Measurements from ENCODE around the gene CACNA2D1.

The CACNA2D1 gene

DNA sequence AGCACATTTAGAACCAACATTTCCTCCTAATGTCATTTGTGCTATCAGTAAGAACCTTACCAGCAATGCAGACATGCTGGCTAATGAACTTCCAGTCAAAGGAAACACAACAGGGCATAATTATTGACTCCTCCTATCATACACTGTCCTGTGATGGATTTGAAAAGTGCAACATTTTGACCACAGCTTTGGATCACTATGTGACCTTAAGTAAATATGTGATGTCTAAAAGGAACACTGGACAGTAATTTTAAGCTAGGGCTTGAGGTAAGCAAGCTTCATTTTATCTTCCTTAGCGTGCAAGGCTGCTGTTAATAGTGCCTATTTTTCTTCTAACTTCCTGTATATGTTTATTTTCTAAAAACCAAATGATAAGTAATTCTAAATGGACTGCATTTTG lies 433.2 kb downstream of the CACNA2D1 start:
- no peak for DNase-seq (ENCODE audit: low read depth, low spot score)
- no peak overlapping the region for H3K4me3 ChIP-seq (ENCODE audit: low read depth, low read length)
- in situ Hi-C loops (cut with HindIII; ENCODE audit: low sequenced_read_pairs), result no loop called here
- TF ChIP-seq, protein P1, sequence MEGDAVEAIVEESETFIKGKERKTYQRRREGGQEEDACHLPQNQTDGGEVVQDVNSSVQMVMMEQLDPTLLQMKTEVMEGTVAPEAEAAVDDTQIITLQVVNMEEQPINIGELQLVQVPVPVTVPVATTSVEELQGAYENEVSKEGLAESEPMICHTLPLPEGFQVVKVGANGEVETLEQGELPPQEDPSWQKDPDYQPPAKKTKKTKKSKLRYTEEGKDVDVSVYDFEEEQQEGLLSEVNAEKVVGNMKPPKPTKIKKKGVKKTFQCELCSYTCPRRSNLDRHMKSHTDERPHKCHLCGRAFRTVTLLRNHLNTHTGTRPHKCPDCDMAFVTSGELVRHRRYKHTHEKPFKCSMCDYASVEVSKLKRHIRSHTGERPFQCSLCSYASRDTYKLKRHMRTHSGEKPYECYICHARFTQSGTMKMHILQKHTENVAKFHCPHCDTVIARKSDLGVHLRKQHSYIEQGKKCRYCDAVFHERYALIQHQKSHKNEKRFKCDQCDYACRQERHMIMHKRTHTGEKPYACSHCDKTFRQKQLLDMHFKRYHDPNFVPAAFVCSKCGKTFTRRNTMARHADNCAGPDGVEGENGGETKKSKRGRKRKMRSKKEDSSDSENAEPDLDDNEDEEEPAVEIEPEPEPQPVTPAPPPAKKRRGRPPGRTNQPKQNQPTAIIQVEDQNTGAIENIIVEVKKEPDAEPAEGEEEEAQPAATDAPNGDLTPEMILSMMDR (IDR thresholded peaks at IDR 0.05; ENCODE audit: low read depth, low read length), result no peak

DNA sequence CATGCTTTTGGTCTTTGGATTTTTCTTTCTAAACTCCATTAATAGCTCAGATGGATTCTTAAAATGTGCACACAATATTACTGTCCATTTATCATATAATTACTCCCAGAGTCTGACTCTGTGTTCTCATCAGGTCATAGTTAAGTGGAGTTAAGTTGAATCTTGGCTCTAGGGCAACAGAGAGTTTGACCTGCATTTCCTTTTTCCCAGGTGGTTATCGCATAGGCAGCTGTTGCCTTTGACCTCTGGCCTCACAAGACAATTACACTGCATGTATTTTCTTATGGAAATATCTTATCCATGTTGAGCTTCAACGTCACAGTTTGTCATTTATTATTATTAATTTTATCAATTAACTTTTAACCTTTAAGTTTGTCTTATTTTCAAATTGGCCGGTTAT lies 436.3 kb downstream of the CACNA2D1 start:
- H3K4me3 ChIP-seq (ENCODE audit: low read depth, low read length), result no peak overlapping the region
- in situ Hi-C loops (cut with HindIII; ENCODE audit: low sequenced_read_pairs), result no loop called here
- TF ChIP-seq, protein P1 (IDR thresholded peaks at IDR 0.05; ENCODE audit: low read depth, low read length), result no peak

DNA sequence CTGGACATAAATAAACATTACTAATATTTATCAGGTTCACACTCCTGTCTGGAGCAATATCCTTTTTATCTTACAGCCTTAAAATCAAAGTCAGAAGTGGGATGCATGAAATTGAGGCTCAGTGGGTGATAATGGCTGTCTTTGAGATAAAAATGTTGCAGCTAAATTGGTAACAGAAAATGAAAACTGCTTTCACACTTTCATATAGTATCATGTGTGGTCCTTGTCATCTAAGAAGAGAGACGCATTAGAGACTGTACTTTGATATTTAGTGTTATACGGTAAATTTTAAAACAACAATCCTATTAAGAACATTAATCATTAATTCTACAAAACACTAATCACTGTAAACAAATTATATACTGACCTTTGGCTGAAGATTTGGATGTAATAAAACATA lies 438.5 kb downstream of the CACNA2D1 start:
- TF ChIP-seq, protein P1 (IDR thresholded peaks at IDR 0.05; ENCODE audit: low read depth, low read length), result no peak
- in situ Hi-C loops (cut with HindIII; ENCODE audit: low sequenced_read_pairs), result no loop called here
- no peak for DNase-seq (ENCODE audit: low read depth, low spot score)
- H3K4me3 ChIP-seq (ENCODE audit: low read depth, low read length), result no peak overlapping the region

More for the DNA sequence above, 436.3 kb downstream of the CACNA2D1 start:
- no peak for DNase-seq (ENCODE audit: low read depth, low spot score)

DNA sequence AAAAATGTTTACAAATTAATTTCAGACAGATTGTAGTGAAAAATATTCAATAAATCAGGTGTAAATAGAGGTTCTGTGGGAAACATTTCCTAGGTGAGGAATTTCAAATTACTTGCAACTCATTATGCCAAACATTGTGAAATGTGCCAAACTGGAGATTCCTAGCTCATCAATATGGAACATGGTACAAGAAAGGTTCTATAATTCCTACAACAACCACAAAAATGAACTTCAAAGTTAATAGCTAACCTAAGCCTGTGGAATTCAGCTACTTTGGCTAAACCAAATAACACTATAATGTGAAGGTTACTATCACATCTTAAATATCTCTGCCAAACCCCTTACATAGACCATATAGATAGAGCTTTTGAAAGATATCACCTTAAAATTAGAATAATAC lies 450.4 kb downstream of the CACNA2D1 start:
- TF ChIP-seq, protein P1 (IDR thresholded peaks at IDR 0.05; ENCODE audit: low read depth, low read length), result no peak
- DNase-seq (ENCODE audit: low read depth, low spot score), result no peak
- in situ Hi-C loops (cut with HindIII; ENCODE audit: low sequenced_read_pairs), result no loop called here
- H3K4me3 ChIP-seq (ENCODE audit: low read depth, low read length), result no peak overlapping the region

DNA sequence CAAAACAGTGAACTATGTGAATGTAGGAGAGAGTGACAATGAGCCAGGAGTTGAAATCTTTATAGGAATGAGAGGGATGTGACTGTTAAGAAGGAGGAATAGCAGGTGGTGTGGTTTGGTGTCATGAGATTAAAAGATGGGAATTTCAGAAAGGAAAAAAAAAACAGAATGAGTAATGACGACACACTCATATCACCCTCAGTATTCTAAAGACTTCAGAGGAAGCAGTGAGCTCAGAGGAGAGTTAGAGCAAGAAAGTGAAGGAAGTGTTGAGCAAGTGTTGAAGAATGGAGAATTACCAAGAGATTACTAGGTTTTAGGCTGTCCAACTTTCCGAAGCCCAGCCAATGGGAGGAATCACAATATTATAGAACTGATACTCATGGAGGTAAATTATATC lies 453.2 kb downstream of the CACNA2D1 start:
- no peak overlapping the region for H3K4me3 ChIP-seq (ENCODE audit: low read depth, low read length)
- in situ Hi-C loops (cut with HindIII; ENCODE audit: low sequenced_read_pairs), result no loop called here
- peak; percentile 1 for DNase-seq (ENCODE audit: low read depth, low spot score)
- TF ChIP-seq, protein P1 (IDR thresholded peaks at IDR 0.05; ENCODE audit: low read depth, low read length), result no peak

DNA sequence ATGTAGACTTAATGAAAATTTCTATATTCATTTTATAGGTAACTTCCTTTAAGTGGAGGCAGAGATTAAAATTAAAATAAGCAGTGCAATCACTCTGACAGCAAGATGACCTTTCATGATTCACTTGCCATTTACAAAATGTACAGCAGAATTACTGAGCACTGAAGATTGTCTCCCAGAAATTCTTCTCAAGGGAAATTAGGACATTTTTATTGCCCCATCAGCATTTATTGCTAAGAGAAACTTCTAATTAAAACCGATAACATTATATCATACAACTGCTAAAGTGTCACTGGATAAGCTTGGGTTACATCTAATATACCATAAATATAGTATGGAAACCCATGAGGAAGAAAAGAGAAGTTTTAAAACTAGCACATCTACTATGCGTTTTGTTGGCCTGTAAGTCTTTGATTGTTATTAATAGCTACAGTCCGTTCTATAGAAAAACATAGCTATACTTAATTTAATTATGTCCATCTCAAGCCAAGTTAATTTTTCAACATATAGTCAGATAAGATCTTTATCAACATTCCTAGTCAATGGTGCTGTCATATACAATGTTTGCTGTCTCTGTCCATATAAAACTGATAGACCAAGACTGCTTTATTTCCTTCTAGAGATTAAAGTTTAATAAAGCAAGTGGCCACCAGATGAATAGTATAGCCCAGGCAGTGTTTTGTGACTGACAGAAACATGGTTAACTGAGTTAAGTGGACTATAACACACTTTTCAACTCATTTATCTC lies 456.7 kb downstream of the CACNA2D1 start:
- H3K4me3 ChIP-seq (ENCODE audit: low read depth, low read length), result no peak overlapping the region
- DNase-seq (ENCODE audit: low read depth, low spot score), result no peak
- TF ChIP-seq, protein P1 (IDR thresholded peaks at IDR 0.05; ENCODE audit: low read depth, low read length), result no peak
- in situ Hi-C loops (cut with HindIII; ENCODE audit: low sequenced_read_pairs), result no loop called here

Measured in astrocyte of the spinal cord (primary cell).